CD4-positive, alpha-beta T cell treated with Interferon alpha-2 for 1 hour (primary cell): ENCODE results near the gene ALDH16A1.
"Not testable (repeated sequence)": the region's sequence is repeated elsewhere in the genome, so short reads cannot be mapped to it uniquely, and the experiment has no call there.

Experiments
- DNase-seq, 2 donors: peaks; one replicate each; pipeline ENCODE4 v3.0.0-alpha.2; 2020 to 2022

ALDH16A1 gene

GRCh38 chr19:49441960-49442350 is 11.1 kb upstream of the ALDH16A1 start:
- DNase-seq: no peak

- no peak for DNase-seq
Measured at GRCh38 chr19:49442354-49442753, 10.7 kb upstream of the ALDH16A1 start.

GRCh38 chr19:49442771-49443365 is 10.2 kb upstream of the ALDH16A1 start:
- peak; percentile 42 to 65 for DNase-seq

- DNase-seq: peak; percentile 92 to 93
Measured at GRCh38 chr19:49443366-49444099, 9.5 kb upstream of the ALDH16A1 start.

GRCh38 chr19:49444100-49444700 is 8.8 kb upstream of the ALDH16A1 start:
- DNase-seq: not testable (repeated sequence)

GRCh38 chr19:49445997-49446396 is 7.0 kb upstream of the ALDH16A1 start:
- no peak for DNase-seq

GRCh38 chr19:49447485-49448431 is 5.3 kb upstream of the ALDH16A1 start:
- DNase-seq: no peak

GRCh38 chr19:49448432-49448786 is 4.6 kb upstream of the ALDH16A1 start:
- DNase-seq: no peak

- no peak for DNase-seq
Measured at GRCh38 chr19:49450405-49450804, 2.6 kb upstream of the ALDH16A1 start.

- DNase-seq: peak; percentile 98
Measured at GRCh38 chr19:49451430-49452181, 1.4 kb upstream of the ALDH16A1 start, which contains the start of gene PIH1D1. TSS of gene PIH1D1 (minus strand) at chr19:49451814. CDS start at chr19:49451574, 240 bp downstream.

- peak; percentile 28 to 49 for DNase-seq
Measured at GRCh38 chr19:49453757-49454240, 774 bp downstream of the ALDH16A1 start.

GRCh38 chr19:49455773-49456172 is 2.7 kb downstream of the ALDH16A1 start:
- no peak for DNase-seq

GRCh38 chr19:49456326-49456725 is 3.3 kb downstream of the ALDH16A1 start:
- no peak for DNase-seq

- no peak for DNase-seq
Measured at GRCh38 chr19:49458567-49458903, 5.5 kb downstream of the ALDH16A1 start.

- DNase-seq: no peak
Measured at GRCh38 chr19:49459388-49459787, 6.4 kb downstream of the ALDH16A1 start.

GRCh38 chr19:49461130-49461529 is 8.1 kb downstream of the ALDH16A1 start:
- not testable (repeated sequence) for DNase-seq

GRCh38 chr19:49461656-49462055 is 8.6 kb downstream of the ALDH16A1 start:
- no peak for DNase-seq

GRCh38 chr19:49462492-49462891 is 9.5 kb downstream of the ALDH16A1 start:
- no peak for DNase-seq

- DNase-seq: no peak
Measured at GRCh38 chr19:49463960-49464740, 11.1 kb downstream of the ALDH16A1 start.

GRCh38 chr19:49465371-49465770 is 12.3 kb downstream of the ALDH16A1 start:
- no peak for DNase-seq

- DNase-seq: no peak
Measured at GRCh38 chr19:49468199-49468598, 15.2 kb downstream of the ALDH16A1 start.
